Effector memory CD4-positive, alpha-beta T cell (primary cell): ENCODE measurements around the gene ODF2.
"Not testable (repeated sequence)": the region's sequence is repeated elsewhere in the genome, so short reads cannot be mapped to it uniquely, and the experiment has no call there.

Source experiments
- DNase-seq, 3 donors: peaks; one replicate each; pipeline ENCODE4 v3.0.0-alpha.2; 2020
- H3K27ac ChIP-seq: 2 replicates; pipeline ENCODE4 v1.7.0; 2013; ENCODE audit warnings: mild to moderate bottlenecking, low read length, moderate library complexity; ENCODE audit not compliant: insufficient read depth, poor library complexity, severe bottlenecking
- H3K27me3 ChIP-seq: replicated peaks from 2 replicates; pipeline ENCODE4 v1.7.0; 2013; ENCODE audit warnings: mild to moderate bottlenecking, low read length; ENCODE audit not compliant: insufficient read depth, control insufficient read depth, poor library complexity, severe bottlenecking
- H3K36me3 ChIP-seq: 2 replicates; pipeline ENCODE4 v1.7.0; 2013; ENCODE audit warnings: mild to moderate bottlenecking, low read length, moderate library complexity; ENCODE audit not compliant: control insufficient read depth, insufficient read depth
- H3K4me1 ChIP-seq: 2 replicates; pipeline ENCODE4 v1.7.0; 2013; ENCODE audit warnings: low read length, mild to moderate bottlenecking; ENCODE audit not compliant: control insufficient read depth, insufficient read depth, poor library complexity, severe bottlenecking
- H3K4me3 ChIP-seq: 2 replicates; pipeline ENCODE4 v1.7.0; 2013; ENCODE audit warnings: low read length, low read depth, mild to moderate bottlenecking; ENCODE audit not compliant: insufficient read depth, poor library complexity, severe bottlenecking
- H3K9me3 ChIP-seq: 2 replicates; pipeline ENCODE4 v1.7.0; 2013; ENCODE audit warnings: mild to moderate bottlenecking, low read length, moderate library complexity; ENCODE audit not compliant: control insufficient read depth

ODF2 gene

DNA sequence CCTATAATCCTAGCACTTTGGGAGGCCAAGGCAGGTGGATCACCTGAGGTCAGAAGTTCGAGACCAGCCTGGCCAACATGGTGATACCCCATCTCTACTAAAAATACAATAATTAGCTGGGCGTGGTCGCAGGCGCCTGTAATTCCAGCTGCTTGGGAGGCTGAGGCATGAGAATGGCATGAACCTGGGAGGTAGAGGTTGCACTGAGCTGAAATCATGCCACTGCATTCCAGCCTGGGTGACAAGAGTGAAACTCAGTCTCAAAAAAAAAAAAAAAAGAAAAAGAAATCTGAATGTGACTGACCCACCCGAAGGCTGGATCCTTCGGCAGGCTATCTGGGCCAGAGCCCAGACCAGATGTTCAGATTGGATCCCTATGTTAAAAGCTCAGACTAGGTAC, 32.5 kb upstream of the ODF2 start:
- not testable (repeated sequence) for DNase-seq, H3K4me3 ChIP-seq, H3K27ac ChIP-seq, H3K9me3 ChIP-seq, H3K27me3 ChIP-seq, H3K36me3 ChIP-seq
- peaks cover 21% of the 10 kb centered on the region for H3K4me1 ChIP-seq

DNA sequence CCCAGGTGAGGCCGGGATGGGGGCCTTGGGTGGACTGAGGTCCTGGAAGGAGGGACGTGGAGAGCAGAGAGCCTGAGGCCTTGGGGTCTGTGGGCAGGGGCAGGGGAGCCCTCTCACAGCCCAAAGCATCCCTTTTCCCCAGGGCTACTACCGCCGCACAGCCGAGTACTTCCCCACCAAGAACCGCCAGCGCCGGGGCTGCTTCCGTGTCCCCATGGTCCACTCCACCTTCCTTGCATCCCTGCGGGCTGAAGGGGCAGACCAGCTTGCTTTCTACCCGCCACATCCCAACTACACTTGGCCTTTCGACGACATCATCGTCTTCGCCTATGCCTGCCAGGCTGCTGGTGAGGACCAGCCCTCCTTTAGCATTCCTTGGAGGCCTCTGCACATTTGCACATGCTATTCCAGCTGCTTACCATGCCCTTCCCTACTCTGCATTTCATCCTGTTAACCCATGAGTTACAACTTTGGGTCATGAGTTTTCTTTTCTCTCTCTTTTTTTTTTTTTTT, 31.5 kb upstream of the ODF2 start:
- no peaks in the 10 kb centered on the region for H3K9me3 ChIP-seq
- H3K4me1 ChIP-seq: peaks cover 14% of the 10 kb centered on the region
- no peak overlapping the region for H3K4me3 ChIP-seq
- no peaks in the 10 kb centered on the region for H3K27me3 ChIP-seq
- H3K36me3 ChIP-seq: no peaks in the 10 kb centered on the region
- no peak overlapping the region for H3K27ac ChIP-seq
- DNase-seq: no peak

DNA sequence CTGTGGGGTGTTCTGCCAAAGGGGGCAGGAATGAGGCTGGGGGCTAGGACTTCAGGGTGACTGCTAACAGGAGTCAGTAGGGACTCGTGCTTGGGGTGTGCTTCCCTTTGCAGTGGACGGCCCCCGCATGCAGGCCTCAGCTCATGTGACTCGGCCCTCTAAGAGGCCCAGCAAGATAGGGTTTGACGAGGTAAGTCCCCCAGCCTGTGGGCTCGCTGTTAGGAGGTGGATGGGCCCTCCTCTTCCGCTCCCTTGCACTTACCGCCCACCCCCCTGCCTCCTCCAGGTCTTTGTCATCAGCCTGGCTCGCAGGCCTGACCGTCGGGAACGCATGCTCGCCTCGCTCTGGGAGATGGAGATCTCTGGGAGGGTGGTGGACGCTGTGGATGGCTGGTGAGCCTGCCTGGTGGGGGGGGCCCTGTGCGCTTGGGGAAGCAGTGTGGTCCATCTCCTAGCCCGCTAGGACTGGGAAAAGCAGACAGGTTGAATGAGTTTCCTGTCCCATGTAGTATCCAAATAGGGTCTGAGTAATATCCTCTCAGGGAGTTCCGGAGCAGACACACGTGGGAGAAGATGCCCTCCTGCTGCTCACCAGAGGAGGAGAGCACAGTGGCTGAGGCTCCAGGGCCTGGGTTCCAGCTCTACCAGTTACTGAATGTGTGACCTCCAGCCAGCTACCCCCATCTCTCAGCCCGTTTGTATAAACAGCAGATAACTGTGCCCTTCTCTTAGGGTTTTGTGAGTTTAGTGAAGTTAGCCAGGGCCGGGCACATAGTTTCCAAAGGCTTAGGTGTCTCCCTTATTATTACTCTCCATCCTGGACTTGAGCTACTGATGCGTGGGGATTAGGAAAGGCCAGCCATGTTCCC, 26.9 kb upstream of the ODF2 start:
- Histone ChIP-seq H3K9me3 (no peaks in the 10 kb centered on the region), H3K4me1 (no peaks in the 10 kb centered on the region), H3K36me3 (no peaks in the 10 kb centered on the region), H3K27me3 (no peaks in the 10 kb centered on the region), H3K4me3 (no peak overlapping the region), H3K27ac (no peak overlapping the region)
- no peak for DNase-seq

DNA sequence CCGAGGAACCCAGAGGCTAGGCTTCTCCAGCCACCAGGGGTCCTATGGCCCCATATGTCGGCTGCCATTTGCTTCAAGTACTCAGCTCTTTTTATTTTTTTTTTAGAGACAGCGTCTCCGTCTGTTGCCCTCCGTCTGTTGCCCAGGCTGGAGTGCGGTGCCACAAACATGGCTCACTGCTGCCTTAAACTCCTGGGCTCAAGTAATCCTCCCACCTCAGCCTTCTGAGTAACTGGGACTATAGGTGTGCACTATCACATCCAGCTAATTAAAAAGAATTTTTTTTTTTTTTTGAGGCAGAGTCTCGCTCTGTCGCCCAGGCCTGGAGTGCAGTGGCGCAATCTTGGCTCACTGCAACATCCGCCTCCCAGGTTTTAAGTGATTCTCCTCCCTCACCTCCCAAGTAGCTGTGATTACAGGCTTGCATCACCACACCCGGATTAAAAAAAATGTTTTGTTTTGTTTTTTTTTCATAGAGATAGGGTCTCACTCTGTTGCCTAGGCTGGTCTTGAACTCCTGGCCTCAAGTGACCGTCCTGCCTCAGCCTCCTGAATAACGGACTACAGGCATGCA, 26.2 kb upstream of the ODF2 start:
- Histone ChIP-seq H3K4me1 (no peaks in the 10 kb centered on the region), H3K27me3 (no peaks in the 10 kb centered on the region), H3K36me3 (no peaks in the 10 kb centered on the region), H3K27ac (no peak overlapping the region), H3K9me3 (no peaks in the 10 kb centered on the region), H3K4me3 (no peak overlapping the region)
- DNase-seq: no peak

DNA sequence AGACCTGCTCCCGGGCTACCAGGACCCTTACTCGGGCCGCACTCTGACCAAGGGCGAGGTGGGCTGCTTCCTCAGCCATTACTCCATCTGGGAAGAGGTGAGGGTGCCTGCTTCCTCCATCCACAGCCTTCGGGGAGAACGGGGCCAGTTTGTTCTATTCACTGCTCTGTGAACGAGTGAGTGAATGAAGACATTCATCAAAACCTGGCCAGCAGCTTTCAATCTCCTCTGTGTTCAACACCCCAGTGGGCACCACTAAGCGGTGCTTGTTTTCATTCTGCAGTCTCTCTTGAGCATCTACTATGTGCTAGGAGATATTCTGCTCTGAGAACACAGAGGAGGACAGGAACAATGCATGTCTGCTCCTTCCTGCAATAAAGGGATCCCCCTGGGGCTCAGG, 24.6 kb upstream of the ODF2 start:
- H3K27ac ChIP-seq: no peak overlapping the region
- no peaks in the 10 kb centered on the region for H3K36me3 ChIP-seq
- no peaks in the 10 kb centered on the region for H3K9me3 ChIP-seq
- no peak for DNase-seq
- H3K27me3 ChIP-seq: no peaks in the 10 kb centered on the region
- no peak overlapping the region for H3K4me3 ChIP-seq
- no peaks in the 10 kb centered on the region for H3K4me1 ChIP-seq

DNA sequence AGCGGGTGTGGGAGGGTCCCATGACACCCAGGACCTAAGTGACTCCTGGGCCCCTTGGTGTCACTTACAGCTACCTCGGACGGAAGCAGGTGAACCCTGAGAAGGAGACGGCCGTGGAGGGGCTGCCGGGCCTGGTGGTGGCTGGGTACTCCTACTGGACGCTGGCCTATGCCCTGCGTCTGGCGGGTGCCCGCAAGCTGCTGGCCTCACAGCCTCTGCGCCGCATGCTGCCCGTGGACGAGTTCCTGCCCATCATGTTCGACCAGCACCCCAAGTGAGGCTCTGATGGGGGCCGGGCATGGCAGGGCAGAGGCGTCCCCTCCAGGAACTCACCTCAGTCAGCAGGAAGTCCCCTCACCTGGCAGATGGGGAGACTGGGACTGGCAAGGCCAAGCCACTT, 21.5 kb upstream of the ODF2 start:
- DNase-seq: no peak
- Histone ChIP-seq H3K27ac (no peak overlapping the region), H3K4me3 (no peak overlapping the region), H3K9me3 (no peaks in the 10 kb centered on the region), H3K36me3 (no peaks in the 10 kb centered on the region), H3K27me3 (no peaks in the 10 kb centered on the region), H3K4me1 (peaks cover 4% of the 10 kb centered on the region)

DNA sequence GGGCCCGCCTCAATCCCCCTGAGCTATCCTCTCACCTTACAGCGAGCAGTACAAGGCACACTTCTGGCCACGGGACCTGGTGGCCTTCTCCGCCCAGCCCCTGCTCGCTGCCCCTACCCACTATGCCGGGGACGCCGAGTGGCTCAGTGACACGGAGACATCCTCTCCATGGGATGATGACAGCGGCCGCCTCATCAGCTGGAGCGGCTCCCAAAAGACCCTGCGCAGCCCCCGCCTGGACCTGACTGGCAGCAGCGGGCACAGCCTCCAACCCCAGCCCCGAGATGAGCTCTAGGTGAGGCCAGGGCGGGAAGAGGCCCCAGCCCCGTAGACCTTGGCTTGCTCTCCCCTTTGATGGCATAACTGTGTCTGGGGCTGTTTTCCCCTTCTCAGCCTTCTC, 20.2 kb upstream of the ODF2 start:
- H3K9me3 ChIP-seq: no peaks in the 10 kb centered on the region
- peaks cover 4% of the 10 kb centered on the region for H3K4me1 ChIP-seq
- no peak for DNase-seq
- no peak overlapping the region for H3K27ac ChIP-seq
- H3K4me3 ChIP-seq: no peak overlapping the region
- no peaks in the 10 kb centered on the region for H3K36me3 ChIP-seq
- H3K27me3 ChIP-seq: no peaks in the 10 kb centered on the region

DNA sequence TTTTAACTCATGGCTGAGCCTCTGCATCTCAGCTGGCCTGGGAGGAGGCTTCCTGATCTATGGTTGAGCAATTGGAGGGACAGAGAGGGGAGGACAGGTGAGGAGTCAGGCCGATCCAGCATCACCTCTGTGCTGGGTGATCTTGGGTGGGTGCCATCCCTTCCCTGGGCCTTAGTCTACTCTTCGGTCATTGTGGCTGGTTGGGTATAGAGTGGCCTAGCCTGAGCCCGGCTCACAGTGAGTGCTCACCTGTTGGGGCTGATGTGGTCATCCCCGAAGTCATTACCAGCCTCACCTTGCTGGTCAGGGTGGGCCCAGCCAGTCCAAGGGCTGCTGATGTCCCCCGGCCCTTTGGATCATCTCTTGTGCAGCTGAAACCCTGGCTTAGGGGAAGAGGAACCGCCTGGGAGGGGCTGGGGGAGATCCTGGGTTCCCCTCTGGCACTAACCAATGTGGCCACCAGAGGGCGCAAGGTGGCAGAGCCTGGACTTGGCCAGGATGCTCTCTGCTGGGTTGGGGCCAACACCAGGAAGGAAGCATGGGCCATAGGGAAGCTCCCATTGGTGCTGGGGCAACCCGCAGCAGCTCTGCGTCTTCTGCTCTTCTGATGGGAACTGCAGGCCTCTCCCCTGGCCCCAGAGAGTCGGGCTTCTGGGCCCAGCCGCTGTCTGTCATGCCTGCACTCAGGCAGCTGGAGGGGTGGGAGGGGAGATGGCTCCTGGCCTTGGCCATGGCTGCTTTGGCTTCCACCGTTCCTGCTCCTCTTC, 17.3 kb upstream of the ODF2 start:
- peak; percentile 53 to 72 (median 59) for DNase-seq
- H3K27ac ChIP-seq: no peak overlapping the region
- no peaks in the 10 kb centered on the region for H3K27me3 ChIP-seq
- H3K36me3 ChIP-seq: no peaks in the 10 kb centered on the region
- peaks cover 4% of the 10 kb centered on the region for H3K4me1 ChIP-seq
- no peaks in the 10 kb centered on the region for H3K9me3 ChIP-seq
- no peak overlapping the region for H3K4me3 ChIP-seq

DNA sequence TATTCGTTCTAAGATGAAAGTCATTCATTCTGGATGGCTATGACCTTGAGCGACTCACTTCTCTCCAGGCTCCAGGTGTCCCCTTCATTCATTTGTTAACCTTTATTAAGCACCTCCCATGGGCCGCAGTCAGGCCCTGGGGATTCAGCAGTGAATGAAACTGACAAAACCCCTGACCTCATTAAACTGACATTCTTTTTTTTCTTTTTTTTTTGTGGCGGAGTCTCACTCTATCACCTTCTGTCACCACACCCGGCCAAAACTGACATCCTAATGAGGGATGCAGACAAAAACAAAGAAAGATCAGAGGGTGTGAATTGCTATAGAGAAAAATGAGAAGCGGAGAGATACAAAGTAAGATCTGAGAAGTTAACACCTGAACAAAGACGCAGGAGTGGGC, 16.5 kb upstream of the ODF2 start:
- Histone ChIP-seq H3K27ac (no peak overlapping the region), H3K9me3 (no peaks in the 10 kb centered on the region), H3K4me1 (peaks cover 4% of the 10 kb centered on the region), H3K36me3 (no peaks in the 10 kb centered on the region), H3K27me3 (no peaks in the 10 kb centered on the region), H3K4me3 (no peak overlapping the region)
- DNase-seq: no peak

DNA sequence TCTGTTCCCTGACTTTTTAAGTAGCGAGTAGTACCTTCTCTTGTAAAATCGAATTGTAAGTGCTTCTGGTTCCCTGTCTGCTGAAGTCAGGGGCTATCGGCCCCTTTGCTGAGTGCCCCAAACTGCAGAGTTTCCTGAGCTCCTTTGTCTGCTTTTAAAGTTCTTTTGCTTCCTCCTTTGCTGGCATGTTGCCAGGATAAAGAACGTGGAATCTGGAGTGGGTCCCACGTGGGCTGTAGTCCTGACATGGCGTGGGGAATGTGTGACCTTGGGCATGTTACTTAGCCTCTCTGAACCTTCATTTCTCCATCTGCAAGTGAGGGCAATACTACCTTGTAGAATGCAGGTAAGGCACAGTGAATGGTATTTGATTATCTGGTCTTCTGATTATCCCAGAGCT, 13.7 kb upstream of the ODF2 start:
- Histone ChIP-seq H3K4me1 (peaks cover 4% of the 10 kb centered on the region), H3K27ac (no peak overlapping the region), H3K27me3 (no peaks in the 10 kb centered on the region), H3K9me3 (no peaks in the 10 kb centered on the region), H3K4me3 (no peak overlapping the region), H3K36me3 (no peaks in the 10 kb centered on the region)
- DNase-seq: no peak
